K562 (cell line): ENCODE measurements around the gene THSD8. TPM values are rescaled to one million over a fixed set of nuclear protein-coding genes. Genes with fewer than 3 reads are reported as not detected.

Experiments used
- ATAC-seq: fragments of 200-7000 bp; cut with Tn5 transposase; 3 replicates; pipeline ENCODE4 v1.9.1; 2020; ENCODE audit warnings: moderate library complexity
- BruUV-seq: library from RNA; stranded (reverse); fragments of 400-500 nt; replicated peaks from 2 replicates; lab custom pipeline; 2021; lab: Mats Ljungman, UMichigan
- CTCF ChIA-PET: fragments of 300-600 bp; formaldehyde crosslinking; extraction: SDS; loops from one replicate; lab custom pipeline; 2021; ENCODE audit warnings: low intra/inter-chr PET ratio; lab: Yijun Ruan, JAX
- POLR2A ChIA-PET: fragments of 300-600, 350-650 bp; sonication (Branson Sonifier 250); formaldehyde crosslinking; extraction: SDS; loops from one replicate; lab custom pipeline; 2021; ENCODE audit warnings: antibody characterized with exemption, inconsistent platforms; lab: Yijun Ruan, JAX
- DNase-seq, 4 experiments: peaks; one replicate each; pipeline versions ENCODE4 v3.0.0 to v3.0.0-alpha.2; 2011 to 2018; ENCODE audit warnings: low spot score in 3 of 4, mixed read lengths in 3 of 4; ENCODE audit errors: extremely low read depth in 1 of 4
- FAIRE-seq: peaks from 2 replicates; lab custom pipeline; 2011; peaks lifted over from hg19 to GRCh38; lab: Jason Lieb, UNC
- H2AFZ ChIP-seq: 2 replicates; pipeline ENCODE4 v1.6.0; 2011; ENCODE audit warnings: low read depth, low read length, control low read depth, inconsistent platforms
- H3K27ac ChIP-seq: fragments of 200-600 bp; 3 replicates; pipeline ENCODE4 v1.8.0; 2011; ENCODE audit warnings: low read depth, mild to moderate bottlenecking, control low read depth, inconsistent platforms, low read length, moderate library complexity, mixed read lengths; ENCODE audit errors: extremely low read depth
- H3K27me3 ChIP-seq, 2 experiments: fragments of 300-600 bp in 1 of 2; 2 replicates in 1 of 2; 3 replicates in 1 of 2; pipeline versions ENCODE4 v1.6.0 to v1.8.0; 2011; ENCODE audit warnings: inconsistent platforms in 2 of 2, low read length in 2 of 2, mild to moderate bottlenecking in 1 of 2, mixed read lengths in 1 of 2, moderate library complexity in 1 of 2; ENCODE audit not compliant: control insufficient read depth in 2 of 2, insufficient read depth in 2 of 2
- H3K36me3 ChIP-seq: fragments of 300-600 bp; 3 replicates; pipeline ENCODE4 v1.8.0; 2011; ENCODE audit warnings: mild to moderate bottlenecking, low read length, inconsistent platforms; ENCODE audit not compliant: control insufficient read depth, insufficient read depth
- H3K4me1 ChIP-seq, 2 experiments: fragments of 200-600 bp in 1 of 2; replicated peaks in 1 of 2; 2 replicates in 1 of 2; 3 replicates in 1 of 2; pipeline versions ENCODE4 v1.5.1 to v1.8.0; 2011; ENCODE audit warnings: inconsistent platforms in 2 of 2, low read length in 2 of 2, mild to moderate bottlenecking in 1 of 2, mixed read lengths in 1 of 2, moderate library complexity in 1 of 2; ENCODE audit not compliant: control insufficient read depth in 2 of 2, insufficient read depth in 2 of 2
- H3K4me2 ChIP-seq: 2 replicates; pipeline ENCODE4 v1.6.1; 2011; ENCODE audit warnings: low read length, control low read depth, inconsistent platforms, mixed read lengths; ENCODE audit not compliant: insufficient read depth
- H3K4me3 ChIP-seq: fragments of 200-600 bp; sonication (generic), shearing (Covaris generic); 2 replicates; pipeline ENCODE4 v1.5.1; 2016; ENCODE audit warnings: control low read depth, inconsistent platforms
- H3K79me2 ChIP-seq: fragments of 200-600 bp; 3 replicates; pipeline ENCODE4 v1.8.0; 2011; ENCODE audit warnings: low read length, inconsistent platforms; ENCODE audit not compliant: control insufficient read depth, insufficient read depth
- H3K9ac ChIP-seq, 2 experiments: 2 replicates each; pipeline versions ENCODE4 v1.6.0 to v1.6.1; 2011; ENCODE audit warnings: low read depth in 2 of 2, low read length in 2 of 2, control low read depth in 1 of 2, inconsistent platforms in 1 of 2, mild to moderate bottlenecking in 1 of 2, mixed read lengths in 1 of 2; ENCODE audit not compliant: insufficient read depth in 1 of 2
- H3K9me1 ChIP-seq: one replicate; pipeline ENCODE4 v1.6.0; 2011; ENCODE audit warnings: inconsistent platforms, mild to moderate bottlenecking, low read length, moderate library complexity; ENCODE audit not compliant: control insufficient read depth, insufficient read depth
- H3K9me3 ChIP-seq: replicated peaks from 2 replicates; pipeline ENCODE4 v1.5.1; 2011; ENCODE audit warnings: low read depth, low read length, inconsistent platforms; ENCODE audit not compliant: control insufficient read depth, insufficient read depth
- H4K20me1 ChIP-seq: replicated peaks from 2 replicates; pipeline ENCODE4 v1.6.1; 2011; ENCODE audit warnings: low read length, inconsistent platforms, mixed read lengths; ENCODE audit not compliant: control insufficient read depth, insufficient read depth
- CBFA2T3 ChIP-seq: fragments of 450-650 bp; IDR thresholded peaks from 2 replicates; pipeline ENCODE4 v1.6.1; 2017
- ESRRA ChIP-seq: fragments of 450-650 bp; IDR thresholded peaks from 2 replicates; pipeline ENCODE4 v1.6.1; 2014; ENCODE audit warnings: low read depth, mild to moderate bottlenecking, moderate library complexity, borderline replicate concordance
- GABPB1 ChIP-seq: sonication (generic); formaldehyde crosslinking; IDR thresholded peaks from 2 replicates; pipeline ENCODE4 v1.8.0; 2022; ENCODE audit warnings: mild to moderate bottlenecking, missing genetic modification reagents
- HOXB6 ChIP-seq: fragments of 250-450 bp; sonication (Bioruptor Pico); IDR thresholded peaks from 2 replicates; pipeline ENCODE4 v1.5.1; 2022; ENCODE audit warnings: mild to moderate bottlenecking, borderline replicate concordance
- KDM1A ChIP-seq, 2 experiments: fragments of 450-650 bp; IDR thresholded peaks; 2 replicates each; pipeline ENCODE4 v1.6.1; 2016; ENCODE audit warnings: mild to moderate bottlenecking in 2 of 2
- RCOR1 ChIP-seq, 2 experiments: IDR thresholded peaks; 2 replicates each; pipeline ENCODE4 v1.6.1; 2012; ENCODE audit warnings: low read depth in 2 of 2, low read length in 2 of 2, borderline replicate concordance in 1 of 2, improper control_type of control experiment in 1 of 2
- SNIP1 ChIP-seq: fragments of 450-650 bp; IDR thresholded peaks from 2 replicates; pipeline ENCODE4 v1.7.1; 2017; ENCODE audit warnings: low read depth, mild to moderate bottlenecking
- ZNF239 ChIP-seq: fragments of 250-450 bp; sonication (Bioruptor Pico); IDR thresholded peaks from 2 replicates; pipeline ENCODE4 v1.4.0; 2020; ENCODE audit warnings: mild to moderate bottlenecking
- WGBS: fragments of 100-300 bp; shearing (Covaris generic); methylation state at CpG from one replicate; pipeline ENCODE4 v1.1.6; 2016; ENCODE audit warnings: low coverage, mixed read lengths; ENCODE audit not compliant: insufficient coverage; ENCODE audit errors: missing lambda C conversion rate; 5-methylcytosine and 5-hydroxymethylcytosine counted together
- in situ Hi-C: fragments of 300-500 bp; cut with MboI; formaldehyde crosslinking; loops from 4 replicates; pipeline ENCODE4 v1.15.0; 2018; ENCODE audit warnings: inconsistent platforms, mixed read lengths
- intact Hi-C: fragments of 100-400 bp; cut with micrococcal nuclease; formaldehyde crosslinking; loops from 2 replicates; pipeline ENCODE4 v1.14.2; 2022
- polyA plus RNA-seq, 8 experiments: library from polyadenylated mRNA; depleted of rRNA in 4 of 8; stranded (reverse) in 5 of 8; unstranded in 3 of 8; fragments of >200 nt; fragmentation: Nextera tagmentation in 2 of 8; fragmentation: Illumina TruSeq in 1 of 8; extraction: Ambion mirVana in 2 of 8; extraction: Trizol in 1 of 8; gene quantifications; 2 replicates each; pipeline versions ENCODE4 v1.2.1 to v1.2.3, GENCODE V29; 2011 to 2014; ENCODE audit warnings: inconsistent platforms in 1 of 8, missing spikeins in 1 of 8
- total RNA-seq, 7 experiments: library from RNA; depleted of rRNA in 6 of 7; stranded (reverse); fragments of >200 nt in 6 of 7; fragmentation: Illumina TruSeq in 2 of 7; extraction: Trizol in 2 of 7; gene quantifications; 2 replicates each; pipeline versions ENCODE4 v1.2.1 to v1.2.3, GENCODE V29; 2011 to 2021; ENCODE audit warnings: low replicate concordance in 1 of 7
- TF ChIP-seq, protein P1 (sequence below): fragments of 250-450 bp; sonication (Bioruptor Pico); IDR thresholded peaks from 2 replicates; pipeline ENCODE4 v1.8.0; 2022; ENCODE audit warnings: moderate library complexity, mild to moderate bottlenecking, inconsistent platforms
- TF ChIP-seq, protein P2 (sequence below): sonication (generic); formaldehyde crosslinking; IDR thresholded peaks from 2 replicates; pipeline ENCODE4 v1.8.0; 2022; ENCODE audit warnings: missing genetic modification reagents, mild to moderate bottlenecking, moderate library complexity, borderline replicate concordance
- TF ChIP-seq, protein P3 (sequence below): sonication (generic); formaldehyde crosslinking; IDR thresholded peaks from 2 replicates; pipeline ENCODE4 v1.9.0; 2022; ENCODE audit warnings: mild to moderate bottlenecking, missing genetic modification reagents
- TF ChIP-seq, protein P4 (sequence below): fragments of 450-650 bp; formaldehyde crosslinking; IDR thresholded peaks from 2 replicates; pipeline ENCODE4 v1.4.0; 2020; ENCODE audit warnings: mild to moderate bottlenecking, mixed read lengths
- TF ChIP-seq, protein P5 (sequence below): sonication (generic); formaldehyde crosslinking; IDR thresholded peaks from 2 replicates; pipeline ENCODE4 v1.5.0; 2020; ENCODE audit warnings: missing genetic modification reagents

Gene THSD8
- total and polyA plus RNA-seq, 9 of the 15 experiments (the other 6 are each of a cell fraction or from before 2014, with no cell fraction given), result 8.4 to 42.4 (median 19.9) TPM; not detected in 2

DNA sequence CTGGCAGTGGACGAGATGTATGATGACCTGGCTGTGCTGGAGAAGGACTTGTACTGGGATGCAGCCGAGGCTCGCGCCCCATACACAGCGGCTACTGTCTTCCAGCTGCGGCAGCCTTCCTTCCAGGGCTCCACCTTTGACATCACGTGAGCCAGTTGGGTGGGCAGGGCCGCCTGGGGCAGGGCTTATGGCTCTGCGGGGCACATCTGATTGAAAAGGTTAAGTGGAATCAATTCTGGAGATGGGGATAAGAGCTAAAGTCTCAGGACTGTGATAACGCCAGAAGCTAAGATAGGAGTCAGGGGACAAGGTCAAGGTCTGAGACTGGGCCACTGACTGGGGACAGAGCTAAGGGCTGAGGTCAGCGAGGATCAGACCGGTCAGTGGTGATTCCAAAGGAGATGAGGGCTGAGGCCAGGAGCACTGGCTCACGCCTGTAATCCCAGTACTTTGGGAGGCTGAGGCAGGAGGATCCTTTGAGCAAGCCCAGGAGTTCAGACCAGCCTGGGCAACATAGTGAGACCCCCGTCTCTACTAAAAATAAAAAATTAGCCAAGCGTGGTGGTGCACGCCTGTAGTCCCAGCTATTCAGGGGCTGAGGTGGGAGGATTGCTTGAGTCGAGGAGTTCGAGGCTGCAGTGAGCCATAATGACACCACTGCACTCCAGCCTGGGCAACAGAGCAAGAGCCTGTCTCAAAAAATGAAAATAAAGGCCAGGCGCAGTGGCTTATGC, 45.6 kb upstream of the THSD8 start:
- no peaks in the 10 kb centered on the region for H4K20me1 ChIP-seq
- ChIA-PET CTCF (no interaction called here), POLR2A (interaction anchor here (0.7 to 2.3 kb wide), 3 partner anchors 9 to 33 kb away, joined by 5 to 8 read pairs (median 7); partner anchors contain the start of gene TNPO2)
- ATAC-seq, result no peak
- H3K4me1 ChIP-seq, result peaks cover 5 to 51% of the 10 kb centered on the region in 2 experiments; a peak in 3 of 5 replicates
- DNase-seq, result peak in 1 of 4 experiments; percentile 34
- 28% methylated on average over 18 of the region's 19 CpGs for WGBS
- peak overlapping the region in 1 of 2 experiments; percentile 74; a peak in 2 of 4 replicates for H3K9ac ChIP-seq
- no peaks in the 10 kb centered on the region for H3K9me1 ChIP-seq
- H3K36me3 ChIP-seq, result no peaks in the 10 kb centered on the region
- no TSS peak for BruUV-seq
- no peak overlapping the region for H3K4me2 ChIP-seq
- H3K9me3 ChIP-seq, result no peaks in the 10 kb centered on the region
- no peak overlapping the region for H3K27ac ChIP-seq
- H3K27me3 ChIP-seq, result peaks cover 12 to 22% of the 10 kb centered on the region in 2 experiments; a peak in 3 of 5 replicates
- FAIRE-seq, result peak; percentile 51
- no peaks in the 10 kb centered on the region for H3K79me2 ChIP-seq
- no peak overlapping the region for H3K4me3 ChIP-seq
- H2AFZ ChIP-seq, result no peak overlapping the region
- intact Hi-C loops, result no loop called here
- in situ Hi-C loops, result no loop called here
- peak; percentile 62; the same call in 1 of the 2 replicates for TF ChIP-seq ESRRA
- no peak for TF ChIP-seq GABPB1 (CRISPR knock-in tag)
- no peak for TF ChIP-seq SNIP1
- TF ChIP-seq, protein P1, sequence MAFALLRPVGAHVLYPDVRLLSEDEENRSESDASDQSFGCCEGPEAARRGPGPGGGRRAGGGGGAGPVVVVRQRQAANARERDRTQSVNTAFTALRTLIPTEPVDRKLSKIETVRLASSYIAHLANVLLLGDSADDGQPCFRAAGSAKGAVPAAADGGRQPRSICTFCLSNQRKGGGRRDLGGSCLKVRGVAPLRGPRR, result no peak
- TF ChIP-seq, protein P2, sequence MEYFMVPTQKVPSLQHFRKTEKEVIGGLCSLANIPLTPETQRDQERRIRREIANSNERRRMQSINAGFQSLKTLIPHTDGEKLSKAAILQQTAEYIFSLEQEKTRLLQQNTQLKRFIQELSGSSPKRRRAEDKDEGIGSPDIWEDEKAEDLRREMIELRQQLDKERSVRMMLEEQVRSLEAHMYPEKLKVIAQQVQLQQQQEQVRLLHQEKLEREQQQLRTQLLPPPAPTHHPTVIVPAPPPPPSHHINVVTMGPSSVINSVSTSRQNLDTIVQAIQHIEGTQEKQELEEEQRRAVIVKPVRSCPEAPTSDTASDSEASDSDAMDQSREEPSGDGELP (CRISPR knock-in tag), result peak; percentile 43; the same call in 1 of the 2 replicates
- peak; percentile 27 for TF ChIP-seq CBFA2T3
- TF ChIP-seq HOXB6, result no peak
- TF ChIP-seq, protein P3, sequence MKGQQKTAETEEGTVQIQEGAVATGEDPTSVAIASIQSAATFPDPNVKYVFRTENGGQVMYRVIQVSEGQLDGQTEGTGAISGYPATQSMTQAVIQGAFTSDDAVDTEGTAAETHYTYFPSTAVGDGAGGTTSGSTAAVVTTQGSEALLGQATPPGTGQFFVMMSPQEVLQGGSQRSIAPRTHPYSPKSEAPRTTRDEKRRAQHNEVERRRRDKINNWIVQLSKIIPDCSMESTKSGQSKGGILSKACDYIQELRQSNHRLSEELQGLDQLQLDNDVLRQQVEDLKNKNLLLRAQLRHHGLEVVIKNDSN (CRISPR knock-in tag), result peak; percentile 78
- TF ChIP-seq, protein P4, sequence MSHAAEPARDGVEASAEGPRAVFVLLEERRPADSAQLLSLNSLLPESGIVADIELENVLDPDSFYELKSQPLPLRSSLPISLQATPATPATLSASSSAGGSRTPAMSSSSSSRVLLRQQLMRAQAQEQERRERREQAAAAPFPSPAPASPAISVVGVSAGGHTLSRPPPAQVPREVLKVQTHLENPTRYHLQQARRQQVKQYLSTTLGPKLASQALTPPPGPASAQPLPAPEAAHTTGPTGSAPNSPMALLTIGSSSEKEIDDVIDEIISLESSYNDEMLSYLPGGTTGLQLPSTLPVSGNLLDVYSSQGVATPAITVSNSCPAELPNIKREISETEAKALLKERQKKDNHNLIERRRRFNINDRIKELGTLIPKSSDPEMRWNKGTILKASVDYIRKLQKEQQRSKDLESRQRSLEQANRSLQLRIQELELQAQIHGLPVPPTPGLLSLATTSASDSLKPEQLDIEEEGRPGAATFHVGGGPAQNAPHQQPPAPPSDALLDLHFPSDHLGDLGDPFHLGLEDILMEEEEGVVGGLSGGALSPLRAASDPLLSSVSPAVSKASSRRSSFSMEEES (CRISPR knock-in tag), result peak; percentile 56
- TF ChIP-seq, protein P5, sequence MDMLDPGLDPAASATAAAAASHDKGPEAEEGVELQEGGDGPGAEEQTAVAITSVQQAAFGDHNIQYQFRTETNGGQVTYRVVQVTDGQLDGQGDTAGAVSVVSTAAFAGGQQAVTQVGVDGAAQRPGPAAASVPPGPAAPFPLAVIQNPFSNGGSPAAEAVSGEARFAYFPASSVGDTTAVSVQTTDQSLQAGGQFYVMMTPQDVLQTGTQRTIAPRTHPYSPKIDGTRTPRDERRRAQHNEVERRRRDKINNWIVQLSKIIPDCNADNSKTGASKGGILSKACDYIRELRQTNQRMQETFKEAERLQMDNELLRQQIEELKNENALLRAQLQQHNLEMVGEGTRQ (CRISPR knock-in tag), result peak; percentile 71
- peak in 1 of 2 experiments; percentile 57; a peak in 1 of 4 replicates for TF ChIP-seq RCOR1 (IDR thresholded peaks at IDR 0.05; ENCODE audit: borderline replicate concordance in 1 of 2, low read depth in 2 of 2, low read length in 2 of 2)
- TF ChIP-seq ZNF239 (CRISPR knock-in tag), result no peak
- peak; percentile 31 to 49; a peak in 3 of 4 replicates for TF ChIP-seq KDM1A (IDR thresholded peaks at IDR 0.05)
